ENCODE measurements around the gene LOXL1.
"Not testable (repeated sequence)": the region's sequence is repeated elsewhere in the genome, so short reads cannot be mapped to it uniquely, and the experiment has no call there.

GRCh38 chr15:73960472-73961070 is 34.3 kb downstream of the LOXL1 start:
- not testable (repeated sequence) for TF ChIP-seq CTCF, EP300, POLR2A, POLR2AphosphoS5 (IDR thresholded peaks at IDR 0.05)

Measured in sigmoid colon (tissue), 4 donors.